NK-92 (cell line): ENCODE results near the gene ASB1.
"Not testable (repeated sequence)": the region's sequence is repeated elsewhere in the genome, so short reads cannot be mapped to it uniquely, and the experiment has no call there.

ENCODE experiments used
- DNase-seq: peaks from one replicate; lab custom pipeline; 2025; ENCODE audit not compliant: unreplicated experiment; lab: John Stamatoyannopoulos, UW

Gene ASB1

GRCh38 chr2:238441262-238442114, 14.8 kb downstream of the ASB1 start:
- no peak for DNase-seq

GRCh38 chr2:238442257-238442656, 15.5 kb downstream of the ASB1 start:
- DNase-seq = not testable (repeated sequence)

- no peak for DNase-seq
These were observed 17.5 kb downstream of the ASB1 start for GRCh38 chr2:238444242-238444641.

- DNase-seq = no peak
These were observed 18.9 kb downstream of the ASB1 start for GRCh38 chr2:238445409-238446190.

GRCh38 chr2:238446371-238446770, 19.6 kb downstream of the ASB1 start:
- no peak for DNase-seq

- no peak for DNase-seq
These were observed 21.6 kb downstream of the ASB1 start for GRCh38 chr2:238448031-238448955.

- no peak for DNase-seq
These were observed 22.5 kb downstream of the ASB1 start for GRCh38 chr2:238449241-238449640.

- no peak for DNase-seq
These were observed 23.2 kb downstream of the ASB1 start for GRCh38 chr2:238449909-238450417.

GRCh38 chr2:238450440-238450861, 23.7 kb downstream of the ASB1 start:
- DNase-seq = no peak

- DNase-seq = no peak
These were observed 27.1 kb downstream of the ASB1 start for GRCh38 chr2:238453842-238454241.

GRCh38 chr2:238456449-238456848, 29.7 kb downstream of the ASB1 start:
- no peak for DNase-seq

- DNase-seq = no peak
These were observed 30.5 kb downstream of the ASB1 start for GRCh38 chr2:238456970-238457926.

GRCh38 chr2:238457927-238458324, 31.2 kb downstream of the ASB1 start:
- DNase-seq = no peak

GRCh38 chr2:238458651-238459050, 31.9 kb downstream of the ASB1 start:
- DNase-seq = no peak

GRCh38 chr2:238459081-238459629, 32.4 kb downstream of the ASB1 start:
- no peak for DNase-seq

- no peak for DNase-seq
These were observed 34.3 kb downstream of the ASB1 start for GRCh38 chr2:238461051-238461450.

GRCh38 chr2:238461491-238461890, 34.8 kb downstream of the ASB1 start:
- no peak for DNase-seq

GRCh38 chr2:238461916-238462315, 35.2 kb downstream of the ASB1 start:
- DNase-seq = no peak

GRCh38 chr2:238462782-238463396, 36.2 kb downstream of the ASB1 start:
- no peak for DNase-seq
